ENCODE data around the gene PLD5.

PLD5 gene

DNA sequence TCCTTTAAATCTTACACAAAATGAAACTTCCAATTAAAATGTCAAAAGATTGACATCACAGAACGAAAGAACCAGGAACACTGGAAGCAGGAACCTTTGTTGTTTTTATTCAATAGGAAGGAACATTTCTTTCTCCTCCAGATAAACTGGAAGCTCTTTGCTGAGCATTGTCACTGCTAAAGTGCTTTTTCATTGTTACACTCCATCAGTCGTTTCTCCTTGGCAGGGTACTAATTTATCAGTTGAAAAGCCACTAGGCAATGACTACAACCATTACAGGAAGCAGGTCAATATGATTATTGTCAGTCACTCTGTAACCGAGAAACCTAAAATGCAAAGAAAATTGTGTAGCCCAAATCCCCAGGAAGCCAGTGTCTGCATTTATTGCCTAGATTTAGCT lies 362.4 kb downstream of the PLD5 start:
- no peaks in the 10 kb centered on the region for H3K27me3 ChIP-seq (ENCODE audit: control insufficient read depth, insufficient read depth, low read length)
- H3K4me3 ChIP-seq (ENCODE audit: low read depth, low read length): no peak overlapping the region
- no peak overlapping the region for H3K27ac ChIP-seq (ENCODE audit: low read depth, low read length)
- H3K36me3 ChIP-seq (ENCODE audit: control insufficient read depth, insufficient read depth, low read length): no peaks in the 10 kb centered on the region
- no peak overlapping the region for H3K9ac ChIP-seq (ENCODE audit: low read length)
- peaks cover 2% of the 10 kb centered on the region; the same call in 1 of the 2 replicates for H3K9me3 ChIP-seq (ENCODE audit: control insufficient read depth, insufficient read depth, low read depth, low read length)
- H3K4me1 ChIP-seq (ENCODE audit: control insufficient read depth, insufficient read depth, low read length): no peaks in the 10 kb centered on the region

DNA sequence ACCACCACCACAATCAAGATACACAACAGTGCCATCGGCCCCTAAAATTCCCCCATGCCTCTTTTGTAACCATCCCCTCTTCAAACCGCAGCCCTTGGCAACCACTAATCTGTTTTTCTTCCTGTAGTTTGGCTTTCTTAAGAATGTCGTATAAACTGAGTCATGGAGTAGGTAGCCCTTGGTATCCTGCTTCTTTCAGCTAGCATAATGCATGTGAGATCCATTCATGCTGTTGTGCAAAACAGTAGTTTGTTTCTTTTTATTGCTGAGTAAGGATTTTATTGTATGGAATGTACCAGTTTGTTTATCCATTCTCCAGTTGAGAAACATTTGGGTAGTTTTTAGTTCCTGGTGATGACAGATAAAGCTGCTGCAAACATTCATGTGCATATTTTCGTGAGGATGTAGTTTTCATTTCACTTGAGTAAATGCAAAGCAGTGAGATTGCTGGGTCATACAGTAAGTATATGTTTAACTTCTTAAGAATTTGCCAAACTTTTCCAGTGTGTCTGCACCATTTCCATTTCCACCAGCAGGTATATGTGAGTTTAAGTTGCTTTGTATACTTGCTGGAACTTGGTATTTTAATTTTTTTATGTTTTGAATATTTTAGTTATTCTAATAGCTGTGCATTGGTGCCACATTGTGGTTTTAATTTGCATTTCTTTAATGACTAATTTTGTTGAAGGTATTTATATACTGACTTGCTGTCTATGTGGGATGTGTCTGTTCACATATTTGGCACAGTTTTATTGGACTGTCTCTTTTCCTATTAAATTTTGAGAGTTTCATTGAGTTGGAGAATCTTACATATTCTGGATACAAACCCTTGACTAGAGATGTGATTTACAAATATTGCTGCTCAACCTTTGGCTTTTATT lies 377.2 kb downstream of the PLD5 start:
- Histone ChIP-seq H3K27me3 (ENCODE audit: control insufficient read depth, insufficient read depth, low read length) (no peaks in the 10 kb centered on the region), H3K36me3 (ENCODE audit: control insufficient read depth, insufficient read depth, low read length) (no peaks in the 10 kb centered on the region), H3K9ac (ENCODE audit: low read length) (no peak overlapping the region), H3K27ac (ENCODE audit: low read depth, low read length) (no peak overlapping the region; the same call in 1 of the 2 replicates), H3K4me3 (ENCODE audit: low read depth, low read length) (no peak overlapping the region), H3K4me1 (ENCODE audit: control insufficient read depth, insufficient read depth, low read length) (no peaks in the 10 kb centered on the region; the same call in 1 of the 2 replicates), H3K9me3 (ENCODE audit: control insufficient read depth, insufficient read depth, low read depth, low read length) (0 out of 2 replicates have a peak, but pooled peaks cover 3% of the 10 kb centered on the region)

DNA sequence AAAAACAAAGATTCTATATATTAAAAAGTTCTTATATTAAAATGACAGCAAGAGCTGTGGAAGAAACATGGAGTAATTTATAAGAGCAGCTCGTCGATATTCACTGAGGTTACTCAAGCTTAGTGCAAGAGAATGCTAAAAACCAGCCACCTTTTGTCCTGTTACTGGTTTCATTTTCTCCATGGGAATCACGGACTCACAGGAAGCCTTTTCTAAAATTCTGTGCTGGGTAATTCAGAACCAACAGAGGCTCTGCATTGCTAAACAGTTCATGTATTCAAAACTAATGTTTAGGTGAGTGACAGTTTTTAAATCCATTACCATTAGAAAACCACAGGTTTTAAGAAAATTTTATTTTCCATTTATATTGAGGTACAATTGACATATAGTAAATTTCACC lies 377.8 kb downstream of the PLD5 start:
- Histone ChIP-seq H3K27ac (ENCODE audit: low read depth, low read length) (no peak overlapping the region; the same call in 1 of the 2 replicates), H3K4me3 (ENCODE audit: low read depth, low read length) (no peak overlapping the region)

DNA sequence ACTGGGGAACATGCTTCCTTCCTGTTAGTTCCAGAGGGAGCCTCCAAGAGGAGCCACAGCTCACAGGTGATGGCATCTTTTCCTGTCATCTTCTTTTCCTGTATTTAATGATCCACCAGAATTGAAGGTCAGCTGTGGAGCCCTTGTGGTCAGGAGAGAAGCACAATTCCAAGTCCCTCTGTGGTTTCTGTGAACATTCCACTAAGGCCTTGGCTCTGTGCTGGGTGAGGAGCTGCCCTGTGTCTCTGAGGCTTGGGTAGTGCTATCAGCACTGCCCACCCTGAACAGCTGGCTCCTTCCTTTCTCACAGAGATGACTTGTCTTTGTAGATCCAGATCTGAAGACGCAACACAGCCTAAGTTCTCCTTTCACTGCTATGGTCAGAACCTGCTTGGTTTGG lies 383.7 kb downstream of the PLD5 start:
- Histone ChIP-seq H3K27ac (ENCODE audit: low read depth, low read length) (no peak overlapping the region), H3K4me1 (ENCODE audit: control insufficient read depth, insufficient read depth, low read length) (no peaks in the 10 kb centered on the region), H3K9ac (ENCODE audit: low read length) (no peak overlapping the region), H3K4me3 (ENCODE audit: low read depth, low read length) (no peak overlapping the region), H3K27me3 (ENCODE audit: control insufficient read depth, insufficient read depth, low read length) (no peaks in the 10 kb centered on the region), H3K36me3 (ENCODE audit: control insufficient read depth, insufficient read depth, low read length) (no peaks in the 10 kb centered on the region), H3K9me3 (ENCODE audit: control insufficient read depth, insufficient read depth, low read depth, low read length) (peaks cover 16% of the 10 kb centered on the region; the same call in 1 of the 2 replicates)

More for the DNA sequence above, 377.8 kb downstream of the PLD5 start:
- Histone ChIP-seq H3K9ac (ENCODE audit: low read length) (no peak overlapping the region), H3K4me1 (ENCODE audit: control insufficient read depth, insufficient read depth, low read length) (no peaks in the 10 kb centered on the region; the same call in 1 of the 2 replicates), H3K9me3 (ENCODE audit: control insufficient read depth, insufficient read depth, low read depth, low read length) (0 out of 2 replicates have a peak, but pooled peaks cover 3% of the 10 kb centered on the region), H3K27me3 (ENCODE audit: control insufficient read depth, insufficient read depth, low read length) (no peaks in the 10 kb centered on the region), H3K36me3 (ENCODE audit: control insufficient read depth, insufficient read depth, low read length) (no peaks in the 10 kb centered on the region)

DNA sequence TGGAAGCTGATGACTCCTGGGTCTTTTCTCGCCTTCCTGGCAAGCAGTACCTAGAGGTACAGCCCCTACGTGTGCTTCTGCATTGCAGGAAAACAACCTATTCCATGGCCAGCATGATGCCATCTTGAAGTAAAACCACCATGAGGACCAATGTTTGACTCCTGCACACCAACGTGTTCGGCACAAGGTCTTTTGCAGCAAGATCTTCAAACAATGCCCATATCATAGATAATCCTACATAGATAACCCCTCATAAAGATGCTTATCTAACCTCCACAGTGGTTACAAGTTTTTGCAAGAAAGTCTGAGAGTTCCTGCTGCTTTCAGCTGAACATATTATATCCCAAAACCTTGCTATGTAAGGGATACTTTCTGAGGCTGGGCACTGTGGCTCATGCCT lies 384.5 kb downstream of the PLD5 start:
- Histone ChIP-seq H3K9me3 (ENCODE audit: control insufficient read depth, insufficient read depth, low read depth, low read length) (peaks cover 19% of the 10 kb centered on the region; the same call in 1 of the 2 replicates), H3K4me1 (ENCODE audit: control insufficient read depth, insufficient read depth, low read length) (no peaks in the 10 kb centered on the region), H3K27ac (ENCODE audit: low read depth, low read length) (no peak overlapping the region), H3K4me3 (ENCODE audit: low read depth, low read length) (no peak overlapping the region), H3K36me3 (ENCODE audit: control insufficient read depth, insufficient read depth, low read length) (no peaks in the 10 kb centered on the region), H3K9ac (ENCODE audit: low read length) (no peak overlapping the region), H3K27me3 (ENCODE audit: control insufficient read depth, insufficient read depth, low read length) (no peaks in the 10 kb centered on the region)

DNA sequence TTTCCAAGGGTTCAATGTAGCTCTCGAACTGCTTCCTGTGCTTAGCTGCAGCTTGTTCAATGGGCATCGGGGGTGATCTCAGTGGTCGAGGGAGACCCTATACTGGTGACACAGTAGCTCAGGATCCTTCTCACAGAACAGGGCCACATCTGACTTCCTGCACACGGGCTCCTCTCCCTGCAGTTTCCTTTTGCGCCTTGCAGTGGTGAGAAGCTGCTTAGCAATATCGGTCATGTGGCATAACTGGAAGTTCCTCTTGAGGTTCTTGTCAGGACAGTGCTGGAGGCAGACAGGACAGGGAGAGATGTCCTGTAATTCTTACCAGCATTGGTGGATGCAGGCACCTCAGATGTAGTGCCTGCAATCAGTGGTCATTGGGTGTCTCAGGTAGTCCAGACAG lies 385.1 kb downstream of the PLD5 start:
- Histone ChIP-seq H3K4me1 (ENCODE audit: control insufficient read depth, insufficient read depth, low read length) (no peaks in the 10 kb centered on the region), H3K4me3 (ENCODE audit: low read depth, low read length) (no peak overlapping the region), H3K27ac (ENCODE audit: low read depth, low read length) (no peak overlapping the region), H3K9ac (ENCODE audit: low read length) (no peak overlapping the region), H3K36me3 (ENCODE audit: control insufficient read depth, insufficient read depth, low read length) (no peaks in the 10 kb centered on the region), H3K9me3 (ENCODE audit: control insufficient read depth, insufficient read depth, low read depth, low read length) (peaks cover 19% of the 10 kb centered on the region; the same call in 1 of the 2 replicates), H3K27me3 (ENCODE audit: control insufficient read depth, insufficient read depth, low read length) (no peaks in the 10 kb centered on the region)

DNA sequence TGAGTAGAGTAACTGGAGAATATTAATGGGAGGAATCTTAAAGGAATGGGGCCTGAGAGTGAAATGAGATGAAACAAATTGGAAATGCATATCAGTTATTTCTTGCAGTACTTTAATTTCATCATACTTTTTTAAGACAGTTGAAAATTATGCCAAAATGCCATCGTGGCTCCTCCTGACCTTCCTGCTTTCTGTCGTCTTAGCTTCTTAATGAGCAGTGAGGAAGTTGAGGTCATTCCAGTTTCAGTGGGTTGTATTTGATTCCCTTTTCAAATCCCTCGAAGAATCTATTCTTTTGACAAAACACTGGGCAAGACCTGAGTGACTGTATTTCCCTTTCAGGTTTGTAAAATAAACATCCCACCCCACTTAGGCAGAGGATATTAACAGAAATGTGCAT lies 390.7 kb downstream of the PLD5 start:
- Histone ChIP-seq H3K9ac (ENCODE audit: low read length) (no peak overlapping the region), H3K4me1 (ENCODE audit: control insufficient read depth, insufficient read depth, low read length) (no peaks in the 10 kb centered on the region), H3K27ac (ENCODE audit: low read depth, low read length) (no peak overlapping the region)

DNA sequence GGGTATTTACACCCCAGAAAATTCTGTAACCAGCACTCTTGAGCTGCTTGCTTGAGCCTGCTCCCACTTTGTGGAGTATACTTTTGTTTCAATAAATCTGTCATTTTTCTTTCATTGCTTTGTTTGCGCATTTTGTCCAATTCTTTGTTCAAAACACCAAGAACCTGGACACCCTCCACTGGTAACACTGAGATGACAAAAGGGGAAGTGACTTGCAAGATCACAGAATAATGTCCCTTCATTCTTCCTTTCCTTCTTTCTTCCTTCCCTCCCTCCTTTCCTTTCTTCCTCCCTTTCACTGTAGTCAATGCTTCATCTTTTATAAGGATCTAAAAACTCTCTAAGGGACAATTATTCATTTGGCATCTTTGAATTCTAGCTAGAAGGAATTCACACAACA lies 391.1 kb downstream of the PLD5 start:
- H3K36me3 ChIP-seq (ENCODE audit: control insufficient read depth, insufficient read depth, low read length): no peaks in the 10 kb centered on the region
- H3K27ac ChIP-seq (ENCODE audit: low read depth, low read length): no peak overlapping the region
- H3K4me1 ChIP-seq (ENCODE audit: control insufficient read depth, insufficient read depth, low read length): no peaks in the 10 kb centered on the region
- no peak overlapping the region for H3K9ac ChIP-seq (ENCODE audit: low read length)
- no peak overlapping the region for H3K4me3 ChIP-seq (ENCODE audit: low read depth, low read length)
- no peaks in the 10 kb centered on the region for H3K27me3 ChIP-seq (ENCODE audit: control insufficient read depth, insufficient read depth, low read length)
- H3K9me3 ChIP-seq (ENCODE audit: control insufficient read depth, insufficient read depth, low read depth, low read length): peaks cover 25% of the 10 kb centered on the region

More for the DNA sequence above, 390.7 kb downstream of the PLD5 start:
- H3K4me3 ChIP-seq (ENCODE audit: low read depth, low read length): no peak overlapping the region
- no peaks in the 10 kb centered on the region for H3K27me3 ChIP-seq (ENCODE audit: control insufficient read depth, insufficient read depth, low read length)
- H3K9me3 ChIP-seq (ENCODE audit: control insufficient read depth, insufficient read depth, low read depth, low read length): peaks cover 25% of the 10 kb centered on the region
- H3K36me3 ChIP-seq (ENCODE audit: control insufficient read depth, insufficient read depth, low read length): no peaks in the 10 kb centered on the region

DNA sequence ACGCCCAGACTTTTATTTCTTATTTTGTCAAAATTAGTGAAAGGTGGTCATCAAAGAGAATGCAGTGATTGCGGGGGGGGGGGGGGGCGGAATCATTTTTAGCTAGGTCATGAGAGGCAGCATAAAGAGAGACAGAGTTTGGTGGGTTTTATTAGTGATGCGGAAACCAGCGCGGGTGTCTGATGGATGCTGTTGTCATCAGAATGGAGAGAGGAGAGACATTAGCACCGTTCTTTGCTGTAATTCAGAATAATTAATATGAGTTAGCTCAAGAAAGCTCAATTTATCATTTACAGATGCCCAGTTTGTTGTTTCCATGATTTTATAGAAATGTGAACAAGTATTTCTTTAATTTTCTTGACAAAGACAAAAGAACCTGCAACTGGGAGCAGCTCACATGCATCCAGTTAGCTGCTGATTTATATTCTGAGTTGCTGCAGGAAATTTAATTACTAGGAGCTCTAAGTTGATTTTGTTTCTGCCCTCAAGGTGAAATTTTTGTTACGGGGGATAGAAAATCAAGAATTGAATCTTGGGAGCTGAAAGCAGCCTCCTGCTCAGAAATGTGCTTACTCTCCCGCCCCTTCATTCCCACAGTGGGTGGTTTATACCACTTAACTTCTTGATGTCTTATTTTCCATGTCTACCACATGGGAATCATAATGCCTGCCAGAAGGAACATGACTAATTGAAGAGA lies 392.2 kb downstream of the PLD5 start:
- H3K4me3 ChIP-seq (ENCODE audit: low read depth, low read length): no peak overlapping the region
- H3K4me1 ChIP-seq (ENCODE audit: control insufficient read depth, insufficient read depth, low read length): no peaks in the 10 kb centered on the region
- no peaks in the 10 kb centered on the region for H3K27me3 ChIP-seq (ENCODE audit: control insufficient read depth, insufficient read depth, low read length)
- no peaks in the 10 kb centered on the region for H3K36me3 ChIP-seq (ENCODE audit: control insufficient read depth, insufficient read depth, low read length)
- H3K27ac ChIP-seq (ENCODE audit: low read depth, low read length): no peak overlapping the region
- H3K9ac ChIP-seq (ENCODE audit: low read length): no peak overlapping the region
- H3K9me3 ChIP-seq (ENCODE audit: control insufficient read depth, insufficient read depth, low read depth, low read length): peaks cover 22% of the 10 kb centered on the region

DNA sequence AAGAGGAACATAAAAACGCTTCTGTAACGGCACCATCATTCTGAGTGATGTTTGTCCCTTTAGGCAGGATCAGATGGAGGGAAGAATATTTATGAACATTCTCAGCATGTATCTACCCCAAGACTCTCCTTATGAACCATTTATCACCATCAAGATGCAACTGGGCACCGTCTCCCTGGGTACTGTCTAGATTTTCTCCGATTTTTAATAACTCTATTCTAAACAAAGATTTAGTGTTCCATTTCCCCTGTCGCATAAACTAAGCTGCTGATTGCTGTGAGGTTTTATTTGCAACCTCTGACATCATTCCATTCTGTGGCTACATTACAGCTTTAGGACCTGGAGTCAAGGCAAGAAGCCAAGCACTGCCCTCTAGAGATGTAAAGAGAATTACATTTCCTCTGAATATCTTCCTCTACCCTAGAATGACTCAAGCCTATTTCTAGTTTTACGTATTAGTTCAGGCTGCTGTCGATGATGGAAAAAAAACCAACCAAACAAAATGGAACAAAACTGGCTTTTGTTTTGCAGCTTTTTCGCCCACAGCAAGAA lies 395.5 kb downstream of the PLD5 start:
- H3K27ac ChIP-seq (ENCODE audit: low read depth, low read length): no peak overlapping the region
- no peaks in the 10 kb centered on the region for H3K4me1 ChIP-seq (ENCODE audit: control insufficient read depth, insufficient read depth, low read length)
- no peak overlapping the region for H3K9ac ChIP-seq (ENCODE audit: low read length)
- no peaks in the 10 kb centered on the region for H3K27me3 ChIP-seq (ENCODE audit: control insufficient read depth, insufficient read depth, low read length)
- no peaks in the 10 kb centered on the region for H3K36me3 ChIP-seq (ENCODE audit: control insufficient read depth, insufficient read depth, low read length)
- H3K4me3 ChIP-seq (ENCODE audit: low read depth, low read length): no peak overlapping the region
- peaks cover 7% of the 10 kb centered on the region; the same call in 1 of the 2 replicates for H3K9me3 ChIP-seq (ENCODE audit: control insufficient read depth, insufficient read depth, low read depth, low read length)

DNA sequence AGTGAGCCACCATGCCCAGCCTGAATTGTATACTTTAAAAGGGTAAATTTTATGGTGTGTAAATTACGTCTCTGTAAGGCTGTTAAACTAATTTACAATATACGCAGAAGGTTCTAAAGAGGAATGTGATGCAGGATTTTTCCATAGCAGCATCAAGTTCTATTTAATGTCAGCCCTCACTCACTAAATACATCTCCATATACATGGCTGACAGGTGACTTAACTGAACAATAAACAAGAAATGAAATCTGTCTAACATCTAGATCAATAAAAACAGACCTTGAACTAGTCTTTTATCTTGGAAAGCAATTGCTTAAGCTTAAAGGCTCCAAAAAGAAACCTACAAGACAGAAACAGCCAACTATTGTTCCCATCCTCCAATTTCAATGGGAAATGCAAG lies 404.1 kb downstream of the PLD5 start:
- Histone ChIP-seq H3K27ac (ENCODE audit: low read depth, low read length) (no peak overlapping the region), H3K4me1 (ENCODE audit: control insufficient read depth, insufficient read depth, low read length) (no peaks in the 10 kb centered on the region), H3K9me3 (ENCODE audit: control insufficient read depth, insufficient read depth, low read depth, low read length) (no peaks in the 10 kb centered on the region), H3K9ac (ENCODE audit: low read length) (no peak overlapping the region), H3K4me3 (ENCODE audit: low read depth, low read length) (no peak overlapping the region), H3K36me3 (ENCODE audit: control insufficient read depth, insufficient read depth, low read length) (no peaks in the 10 kb centered on the region), H3K27me3 (ENCODE audit: control insufficient read depth, insufficient read depth, low read length) (no peaks in the 10 kb centered on the region)

Data from HUES6 (cell line).